ENCODE data around the gene FAM217A. TPM values are rescaled to one million over a fixed set of nuclear protein-coding genes. Genes with fewer than 3 reads are reported as not detected.

Gene FAM217A
- total RNA-seq, 2 experiments from 2014 or later: not detected

- POLR2A ChIA-PET: no interaction called here
- CTCF ChIA-PET: no interaction called here
Measured at GRCh38 chr6:4028051-4028450, 50.9 kb downstream of the FAM217A start.

GRCh38 chr6:4025681-4026080 lies 53.3 kb downstream of the FAM217A start:
- POLR2A ChIA-PET: no interaction called here
- CTCF ChIA-PET: no interaction called here

DNA sequence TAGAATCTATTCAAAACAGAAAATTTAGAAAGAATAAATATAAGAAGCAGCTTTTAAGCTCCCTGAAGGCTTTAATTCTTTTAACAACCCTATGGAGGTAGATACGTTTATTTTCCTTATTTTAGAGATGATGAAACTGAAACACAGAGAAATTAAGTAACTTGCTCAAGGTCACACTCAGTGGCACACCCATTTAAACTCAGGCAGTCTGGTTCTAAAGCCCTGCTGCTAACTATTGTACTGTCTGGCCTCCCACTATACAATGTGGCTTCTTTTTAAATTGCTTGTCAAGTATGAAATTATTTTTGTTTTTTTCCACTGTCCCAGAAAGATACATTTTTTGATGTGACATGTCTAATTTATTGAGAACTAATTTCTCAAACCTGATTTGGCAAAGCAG lies 55.7 kb downstream of the FAM217A start:
- ChIA-PET POLR2A (no interaction called here), CTCF (interaction anchor here (0.6 kb wide), 1 partner anchor 57 kb away, joined by 3 read pairs; no protein-coding TSS in a partner anchor)

DNA sequence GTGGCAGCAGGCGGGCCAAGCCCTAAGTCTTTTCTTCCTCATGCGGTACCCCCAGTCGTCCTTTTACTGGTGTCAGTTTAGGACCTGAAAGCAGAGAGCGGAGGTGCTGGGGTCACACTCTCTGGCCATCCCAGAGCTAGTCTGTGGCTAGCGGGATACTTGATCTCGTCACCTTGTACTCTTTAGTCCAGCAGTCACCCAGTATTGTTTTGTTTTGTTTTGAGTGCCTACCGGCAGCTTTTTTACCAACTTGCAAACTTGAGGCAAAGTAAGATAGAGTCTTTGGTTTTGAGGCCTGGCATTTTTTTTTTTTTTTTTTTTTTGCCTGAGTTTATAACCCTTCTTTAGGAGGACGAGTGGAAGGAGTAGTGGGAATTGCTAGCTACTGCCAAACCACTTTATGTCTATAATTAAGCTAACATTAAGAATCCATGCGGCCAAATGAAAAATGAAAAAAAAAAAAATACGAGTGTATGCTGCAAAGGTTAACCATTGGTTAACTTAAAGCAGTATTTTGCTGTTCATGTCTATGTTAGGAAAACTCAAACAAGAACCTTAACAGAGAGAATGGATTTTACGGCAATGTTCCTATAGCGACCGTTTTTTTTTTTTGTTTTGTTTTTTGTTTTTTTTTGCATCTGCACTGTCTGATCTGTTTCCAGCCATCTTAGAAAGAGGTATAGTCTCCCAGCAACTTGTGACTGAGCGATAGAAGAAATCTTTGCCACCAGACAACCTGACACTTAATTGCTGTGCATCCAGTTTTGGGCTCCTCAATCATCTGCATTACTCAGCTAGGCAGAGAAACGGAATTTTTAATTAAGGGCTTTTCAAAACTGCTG lies 56.9 kb downstream of the FAM217A start:
- POLR2A ChIA-PET: interaction anchor here (0.6 to 2.0 kb wide), 9 partner anchors 13 to 563 kb away, joined by 3 to 20 read pairs (median 4); partner anchors contain the start of gene ECI2
- CTCF ChIA-PET: interaction anchor here (0.6 to 2.3 kb wide), 7 partner anchors 12 to 897 kb away, joined by 3 to 10 read pairs (median 3); partner anchors contain the start of genes ECI2 and FAM50B

- ChIA-PET POLR2A (interaction anchor here (0.6 to 2.0 kb wide), 9 partner anchors 12 to 115 kb away, joined by 3 to 20 read pairs (median 4); partner anchors contain the start of gene ECI2), CTCF (interaction anchor here (0.5 to 2.3 kb wide), 9 partner anchors 12 to 887 kb away, joined by 3 to 10 read pairs (median 4); partner anchors contain the start of genes ECI2 and FAM50B)
Measured at GRCh38 chr6:4021133-4021853, 57.6 kb downstream of the FAM217A start.

DNA sequence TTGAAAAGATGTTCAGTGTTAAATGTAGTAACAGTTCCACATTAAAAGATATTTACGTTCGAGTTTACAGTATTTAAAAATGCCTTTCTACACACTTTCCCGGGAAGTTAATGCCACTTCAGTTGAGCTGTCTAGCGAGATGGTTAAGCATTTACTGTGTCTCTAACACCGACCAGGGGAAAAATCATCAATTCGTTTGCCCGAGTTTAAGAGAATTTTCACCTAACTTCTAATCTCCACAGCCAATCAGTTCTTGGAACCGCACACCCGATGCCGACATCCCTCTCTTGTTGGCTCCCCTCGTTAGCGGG lies 58.2 kb downstream of the FAM217A start:
- POLR2A ChIA-PET: interaction anchor here (0.7 to 2.0 kb wide), 5 partner anchors 13 to 115 kb away, joined by 3 to 20 read pairs (median 4); partner anchors contain the start of gene ECI2
- CTCF ChIA-PET: interaction anchor here (0.8 to 2.3 kb wide), 4 partner anchors 37 to 269 kb away, joined by 3 to 10 read pairs (median 8); partner anchors contain the start of genes ECI2 and FAM50B

DNA sequence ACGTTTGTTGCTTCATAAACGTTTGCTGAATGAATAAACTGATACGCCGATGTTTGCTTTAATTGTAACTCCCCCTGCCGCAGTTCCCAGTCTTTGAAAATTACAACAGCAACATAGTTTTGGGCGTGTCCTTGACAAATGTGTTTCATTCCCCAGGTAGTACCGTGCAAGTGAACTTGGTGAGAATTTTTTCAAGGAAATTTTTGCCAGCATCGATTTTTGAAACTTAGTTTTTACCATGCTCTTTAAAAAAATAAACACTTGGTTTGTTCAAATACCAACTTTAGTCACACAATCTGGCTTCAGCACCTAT lies 60.1 kb downstream of the FAM217A start:
- CTCF ChIA-PET: interaction anchor here (2.2 kb wide), 1 partner anchor 9 kb away, joined by 8 read pairs; no protein-coding TSS in a partner anchor
- POLR2A ChIA-PET: interaction anchor here (0.6 to 1.5 kb wide), 2 partner anchors 11 to 117 kb away, joined by 3 to 9 read pairs; partner anchors contain the start of gene ECI2

Other genes starting within 250 kb of the FAM217A start
- gene FAM50B, start 229.8 kb downstream of the FAM217A start, total RNA-seq: 1 to 10 TPM; 7.5 to 8.5 TPM
- gene ECI2, start 56.4 kb upstream of the FAM217A start, total RNA-seq: 10 to 100 TPM; 32.2 to 33.7 TPM